HG03045 (cell line): ENCODE results near the gene ITGA4.
"Not testable (repeated sequence)": the region's sequence is repeated elsewhere in the genome, so short reads cannot be mapped to it uniquely, and the experiment has no call there.

ENCODE experiments used
- ATAC-seq: cut with Tn5 transposase; IDR thresholded peaks from one replicate; pipeline ENCODE4 v1.9.1; 2021; ENCODE audit warnings: mild to moderate bottlenecking, moderate library complexity; ENCODE audit not compliant: unreplicated experiment

The ITGA4 gene

GRCh38 chr2:181457121-181457740, at the start of gene ITGA4:
TSS of gene ITGA4 (plus strand) at chr2:181457386. CDS start at chr2:181457655, 269 bp downstream.
- peak; percentile 84 for ATAC-seq

DNA sequence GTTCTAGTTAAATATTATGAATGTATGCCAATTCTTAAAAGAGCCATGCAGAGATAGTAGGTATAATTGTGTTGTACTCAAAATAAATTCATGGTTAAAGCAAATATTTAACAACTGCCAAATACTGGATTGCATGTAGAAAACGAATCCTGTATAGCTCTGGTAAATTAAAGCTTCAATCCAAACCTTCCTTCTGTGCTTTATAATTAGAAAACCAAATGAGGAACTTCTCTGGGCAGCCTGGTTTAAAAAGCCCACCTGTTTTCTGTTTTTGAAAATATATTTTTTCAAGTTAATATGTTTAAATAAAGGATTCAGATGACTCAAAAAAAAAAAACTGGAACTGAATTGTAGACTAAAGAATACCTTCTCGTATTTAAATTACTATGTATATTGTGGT, 48.3 kb upstream of the ITGA4 start:
- ATAC-seq = no peak

- peak; percentile 87 for ATAC-seq
These were observed 45.9 kb upstream of the ITGA4 start for GRCh38 chr2:181411105-181411849.

- no peak for ATAC-seq
These were observed 37.9 kb upstream of the ITGA4 start for GRCh38 chr2:181419129-181419855.

GRCh38 chr2:181420259-181421130, 36.7 kb upstream of the ITGA4 start:
- ATAC-seq = no peak

DNA sequence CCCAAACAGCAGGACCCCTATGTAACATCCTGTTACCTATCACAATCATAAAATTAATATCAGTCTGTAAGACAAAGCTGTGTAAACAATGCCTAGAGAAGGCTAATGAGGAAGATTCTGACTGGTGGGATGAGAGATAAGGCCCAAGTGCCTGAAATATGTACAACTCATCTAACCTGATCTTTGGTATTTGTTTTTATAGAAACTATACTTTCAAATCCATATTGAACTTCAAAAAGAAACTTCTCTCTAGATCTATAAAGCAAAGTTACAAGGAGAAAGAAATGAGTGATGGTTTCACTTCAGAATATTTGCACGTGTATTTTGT, 36.1 kb upstream of the ITGA4 start:
- ATAC-seq = no peak

GRCh38 chr2:181421464-181421863, 35.7 kb upstream of the ITGA4 start:
- no peak for ATAC-seq

DNA sequence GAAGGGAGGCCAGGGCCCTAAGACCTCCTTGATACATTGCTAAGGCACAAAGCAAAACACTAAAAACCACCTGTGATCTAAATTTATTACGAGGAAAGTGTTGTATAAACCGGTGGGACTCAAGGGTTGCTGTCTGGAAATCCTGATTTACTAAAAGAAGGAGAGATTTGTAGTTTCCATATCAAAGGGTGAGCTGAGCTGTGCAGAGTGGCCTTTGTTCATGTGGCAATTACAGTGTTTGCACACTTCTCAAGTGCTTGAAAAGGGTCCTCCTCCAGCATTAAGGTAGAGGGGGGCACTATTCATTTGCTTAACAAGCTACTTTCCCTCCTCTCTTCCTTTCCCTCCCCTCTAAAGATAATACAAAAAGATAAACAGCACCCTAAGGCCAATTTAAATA, 30.5 kb upstream of the ITGA4 start:
- no peak for ATAC-seq

GRCh38 chr2:181430406-181431118, 26.6 kb upstream of the ITGA4 start:
- no peak for ATAC-seq

- no peak for ATAC-seq
These were observed 25.5 kb upstream of the ITGA4 start for GRCh38 chr2:181431674-181432073.

GRCh38 chr2:181438261-181438660, 18.9 kb upstream of the ITGA4 start:
- ATAC-seq = no peak

DNA sequence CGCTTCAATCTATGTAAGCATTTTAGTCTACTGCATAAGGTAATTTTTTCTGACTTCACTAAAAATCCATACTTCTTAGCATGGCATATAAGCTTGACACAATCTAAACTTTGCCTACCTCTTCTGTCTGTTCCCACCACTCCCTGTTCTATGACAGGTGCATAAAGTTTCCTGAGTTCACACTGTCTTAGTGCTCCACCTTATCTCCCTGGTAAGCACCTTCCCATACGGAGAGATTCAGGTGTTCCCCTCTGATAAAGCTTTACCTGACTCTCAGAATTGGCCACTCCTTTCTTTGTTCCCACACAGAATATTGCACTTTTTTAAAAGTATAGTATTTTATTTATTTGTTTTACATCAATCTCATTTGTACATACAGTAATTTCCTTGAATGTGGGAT, 16.8 kb upstream of the ITGA4 start:
- ATAC-seq = no peak

DNA sequence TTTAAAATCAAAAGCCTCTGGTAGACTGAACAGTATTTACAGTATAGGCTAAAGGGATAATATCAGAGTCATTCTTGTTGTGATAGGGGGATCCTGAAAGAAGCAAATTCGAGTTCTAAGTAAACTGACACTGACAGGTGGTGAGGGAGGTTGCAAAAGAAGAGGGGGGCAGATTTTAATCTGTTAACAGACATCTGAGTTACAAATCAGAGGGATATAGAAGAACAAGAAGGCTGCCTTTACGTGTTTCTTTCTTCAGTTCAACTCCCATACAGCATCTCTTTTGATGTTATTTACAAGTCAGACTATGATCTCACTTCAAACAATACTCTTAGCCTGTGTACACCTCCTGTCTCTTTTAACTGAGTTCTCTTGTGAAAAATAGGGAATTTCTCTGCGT, 16.3 kb upstream of the ITGA4 start:
- ATAC-seq = no peak

GRCh38 chr2:181441670-181442069, 15.5 kb upstream of the ITGA4 start:
- ATAC-seq = no peak

- ATAC-seq = no peak
These were observed 12.5 kb upstream of the ITGA4 start for GRCh38 chr2:181444654-181445053.

DNA sequence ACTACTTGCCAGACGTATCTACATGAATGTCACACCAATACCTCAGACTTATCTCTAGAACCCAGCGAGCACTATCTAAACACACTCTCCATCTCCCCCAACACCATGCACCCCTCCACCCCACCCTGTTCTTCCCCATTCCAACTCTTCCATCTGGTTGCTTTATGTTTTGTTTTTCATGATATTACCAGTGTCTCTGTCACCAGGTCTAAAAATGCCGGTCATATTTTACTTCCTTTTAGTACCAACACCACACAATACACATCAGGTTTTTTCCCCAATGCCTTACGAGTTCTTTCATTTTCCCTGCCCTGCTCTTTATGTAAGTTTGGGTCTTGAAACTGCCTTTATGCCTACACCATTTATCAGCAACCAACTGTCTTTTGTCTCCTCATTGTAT, 10.2 kb upstream of the ITGA4 start:
- no peak for ATAC-seq

DNA sequence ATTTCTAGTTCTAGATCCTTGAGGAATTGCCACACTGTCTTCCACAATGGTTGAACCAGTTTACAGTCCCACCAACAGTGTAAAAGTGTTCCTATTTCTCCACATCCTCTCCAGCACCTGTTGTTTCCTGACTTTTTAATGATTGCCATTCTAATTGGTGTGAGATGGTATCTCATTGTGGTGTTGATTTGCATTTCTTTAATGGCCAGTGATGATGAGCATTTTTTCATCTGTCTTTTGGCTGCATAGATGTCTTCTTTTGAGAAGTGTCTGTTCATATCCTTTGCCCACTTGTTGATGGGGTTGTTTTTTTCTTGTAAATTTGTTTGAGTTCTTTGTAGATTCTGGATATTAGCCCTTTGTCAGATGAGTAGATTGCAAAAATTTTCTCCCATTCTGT, 7.9 kb upstream of the ITGA4 start:
- not testable (repeated sequence) for ATAC-seq

DNA sequence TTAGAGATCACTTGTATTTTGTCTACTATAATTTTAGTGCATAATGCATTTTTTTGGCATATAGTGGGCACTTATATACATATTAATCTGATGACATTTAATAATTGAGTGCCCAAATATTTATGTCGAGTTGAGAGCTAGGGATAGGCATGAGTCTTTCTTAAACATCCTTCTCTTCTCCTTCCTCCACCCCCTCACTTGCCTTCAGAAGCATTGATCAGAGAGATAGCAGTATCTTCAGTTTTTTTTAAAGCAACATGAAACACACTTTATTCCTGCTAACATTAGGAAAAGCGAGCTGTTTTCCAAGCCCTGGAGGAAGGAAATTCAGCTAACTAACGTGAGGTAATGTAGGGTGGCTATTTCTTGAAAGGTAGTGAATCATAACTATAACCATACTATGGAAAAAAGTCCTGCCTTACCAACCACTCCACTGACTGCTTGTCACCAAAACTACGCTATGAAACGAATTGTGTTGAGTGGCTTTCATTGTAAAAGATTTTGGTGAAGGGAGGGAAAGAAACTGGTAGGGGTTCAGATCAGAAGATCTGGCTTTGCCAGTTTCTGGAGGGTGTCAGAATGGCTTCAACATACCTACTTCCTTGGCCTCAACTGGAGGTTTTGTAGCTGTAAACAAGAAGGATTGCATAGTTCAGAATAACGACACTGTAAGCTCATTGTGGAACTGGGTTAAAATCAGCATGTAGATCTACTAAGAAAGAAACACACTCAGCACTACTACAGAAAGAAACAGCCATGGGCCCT, 2.3 kb upstream of the ITGA4 start:
- ATAC-seq = no peak

DNA sequence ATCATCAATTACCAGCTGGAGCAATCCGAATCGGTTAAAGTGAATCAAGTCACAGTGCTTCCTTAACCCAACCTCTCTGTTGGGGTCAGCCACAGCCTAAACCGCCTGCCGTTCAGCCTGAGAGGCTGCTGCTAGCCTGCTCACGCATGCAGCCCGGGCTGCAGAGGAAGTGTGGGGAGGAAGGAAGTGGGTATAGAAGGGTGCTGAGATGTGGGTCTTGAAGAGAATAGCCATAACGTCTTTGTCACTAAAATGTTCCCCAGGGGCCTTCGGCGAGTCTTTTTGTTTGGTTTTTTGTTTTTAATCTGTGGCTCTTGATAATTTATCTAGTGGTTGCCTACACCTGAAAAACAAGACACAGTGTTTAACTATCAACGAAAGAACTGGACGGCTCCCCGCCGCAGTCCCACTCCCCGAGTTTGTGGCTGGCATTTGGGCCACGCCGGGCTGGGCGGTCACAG, 496 bp upstream of the ITGA4 start:
- ATAC-seq = peak; percentile 64
